ENCODE results near the gene DIO3.

DIO3 gene

DNA sequence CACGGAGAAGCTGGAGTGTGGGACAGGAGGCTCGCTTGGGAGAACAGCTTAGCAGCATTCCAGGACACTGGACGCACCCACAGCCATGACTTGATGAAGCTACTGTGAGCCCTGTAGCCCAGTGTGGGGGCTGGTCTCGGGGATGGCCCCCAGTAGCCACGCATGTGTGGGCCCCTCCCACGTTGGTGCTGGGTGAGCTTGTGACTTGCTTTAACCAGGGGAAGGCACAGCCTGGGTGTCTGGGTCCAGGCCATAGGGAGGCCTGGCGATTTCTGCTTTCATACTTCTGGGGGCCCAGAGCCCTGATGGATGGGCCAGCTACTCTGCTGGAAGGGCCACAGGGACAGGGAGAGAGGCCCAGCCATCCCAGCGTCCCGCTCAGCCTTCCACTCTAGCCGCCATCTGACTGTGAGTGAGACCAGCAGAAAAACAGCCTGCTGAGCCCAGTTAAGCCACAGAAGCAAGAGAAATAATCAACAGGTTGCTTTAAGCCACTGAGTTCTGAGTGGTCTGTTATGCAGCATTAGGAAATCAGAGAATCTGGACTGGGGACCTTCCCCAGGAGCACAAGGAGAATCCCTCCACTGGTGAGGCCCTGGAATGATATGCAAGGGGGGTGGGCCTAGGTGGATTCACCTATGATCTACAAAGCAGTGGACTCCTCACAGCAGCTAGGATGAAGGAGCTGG, 16.1 kb downstream of the DIO3 start:
- no peak for DNase-seq (ENCODE audit: low spot score)
- H3K27ac ChIP-seq = no peak overlapping the region
- H3K4me3 ChIP-seq = no peak overlapping the region
- TF ChIP-seq, protein P1, sequence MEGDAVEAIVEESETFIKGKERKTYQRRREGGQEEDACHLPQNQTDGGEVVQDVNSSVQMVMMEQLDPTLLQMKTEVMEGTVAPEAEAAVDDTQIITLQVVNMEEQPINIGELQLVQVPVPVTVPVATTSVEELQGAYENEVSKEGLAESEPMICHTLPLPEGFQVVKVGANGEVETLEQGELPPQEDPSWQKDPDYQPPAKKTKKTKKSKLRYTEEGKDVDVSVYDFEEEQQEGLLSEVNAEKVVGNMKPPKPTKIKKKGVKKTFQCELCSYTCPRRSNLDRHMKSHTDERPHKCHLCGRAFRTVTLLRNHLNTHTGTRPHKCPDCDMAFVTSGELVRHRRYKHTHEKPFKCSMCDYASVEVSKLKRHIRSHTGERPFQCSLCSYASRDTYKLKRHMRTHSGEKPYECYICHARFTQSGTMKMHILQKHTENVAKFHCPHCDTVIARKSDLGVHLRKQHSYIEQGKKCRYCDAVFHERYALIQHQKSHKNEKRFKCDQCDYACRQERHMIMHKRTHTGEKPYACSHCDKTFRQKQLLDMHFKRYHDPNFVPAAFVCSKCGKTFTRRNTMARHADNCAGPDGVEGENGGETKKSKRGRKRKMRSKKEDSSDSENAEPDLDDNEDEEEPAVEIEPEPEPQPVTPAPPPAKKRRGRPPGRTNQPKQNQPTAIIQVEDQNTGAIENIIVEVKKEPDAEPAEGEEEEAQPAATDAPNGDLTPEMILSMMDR (IDR thresholded peaks at IDR 0.05) = no peak

GRCh38 chr14:101578489-101578888, 17.2 kb downstream of the DIO3 start:
- Histone ChIP-seq H3K27ac (no peak overlapping the region), H3K4me3 (no peak overlapping the region)
- TF ChIP-seq, protein P1 (IDR thresholded peaks at IDR 0.05) = no peak
- DNase-seq (ENCODE audit: low spot score) = no peak

DNA sequence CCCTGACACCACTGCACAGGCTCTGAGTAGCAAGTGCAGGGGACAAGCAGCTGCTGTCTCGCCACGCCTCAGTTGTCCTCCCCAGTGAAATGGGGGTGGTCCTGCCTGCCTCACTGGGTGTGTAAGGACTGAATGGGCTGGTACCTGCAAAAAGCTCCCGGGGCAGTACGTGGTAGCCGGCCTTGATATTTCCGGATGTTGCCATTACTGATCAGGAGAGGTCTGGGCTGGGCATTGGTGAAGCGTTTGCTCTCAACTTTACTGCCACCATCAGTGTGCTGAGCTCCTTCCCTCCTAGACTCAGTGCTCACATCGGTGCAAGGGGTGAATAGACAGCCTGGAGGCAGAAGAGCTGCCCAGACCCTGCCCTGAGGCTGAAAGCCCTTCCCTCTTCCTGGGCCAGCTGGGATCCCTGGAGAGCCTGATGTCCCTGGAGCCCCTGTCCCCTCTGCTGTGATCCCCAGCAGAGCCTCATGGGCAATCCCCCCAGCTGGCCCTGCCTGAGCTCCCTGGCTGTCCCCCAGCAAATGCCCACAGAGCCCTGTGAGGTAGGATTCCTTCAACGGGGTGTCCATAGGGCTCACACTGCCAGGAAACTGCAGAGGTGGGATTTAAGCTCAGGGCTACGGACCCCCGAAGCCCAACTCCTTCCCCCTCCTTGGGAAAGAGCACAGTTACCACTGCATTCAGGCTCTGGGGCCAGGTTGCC, 18.2 kb downstream of the DIO3 start:
- no peak overlapping the region for H3K27ac ChIP-seq
- TF ChIP-seq, protein P1 (IDR thresholded peaks at IDR 0.05) = no peak
- H3K4me3 ChIP-seq = no peak overlapping the region
- DNase-seq (ENCODE audit: low spot score) = no peak

- Histone ChIP-seq H3K4me3 (no peak overlapping the region), H3K27ac (no peak overlapping the region)
- TF ChIP-seq, protein P1 (IDR thresholded peaks at IDR 0.05) = no peak
- no peak for DNase-seq (ENCODE audit: low spot score)
Observed at GRCh38 chr14:101581806-101582205, 20.5 kb downstream of the DIO3 start.

GRCh38 chr14:101582294-101582693, 21.0 kb downstream of the DIO3 start:
- no peak for DNase-seq (ENCODE audit: low spot score)
- H3K4me3 ChIP-seq = no peak overlapping the region
- TF ChIP-seq, protein P1 (IDR thresholded peaks at IDR 0.05) = no peak
- H3K27ac ChIP-seq = no peak overlapping the region

GRCh38 chr14:101583006-101583714, 21.9 kb downstream of the DIO3 start:
- TF ChIP-seq, protein P1 (IDR thresholded peaks at IDR 0.05) = no peak
- DNase-seq (ENCODE audit: low spot score) = no peak
- no peak overlapping the region for H3K27ac ChIP-seq
- no peak overlapping the region for H3K4me3 ChIP-seq
